Upper lobe of left lung (tissue), 4 donors: Measurements from ENCODE around the gene FBXL7.

Experiments used
- POLR2AphosphoS5 ChIP-seq, 2 donors: sonication (generic); formaldehyde crosslinking; IDR thresholded peaks; one replicate each; pipeline ENCODE4 v1.5.1; 2017; ENCODE audit warnings: antibody characterized with exemption in 2 of 2
- TF ChIP-seq, protein P1 (sequence below), 6 experiments: fragments of 450-650 bp in 4 of 6; fragments of 200-600 bp in 2 of 6; sonication (generic) in 2 of 6; IDR thresholded peaks; one replicate each; pipeline ENCODE4 v1.5.1; 2016 to 2019; ENCODE audit warnings: antibody characterized with exemption in 6 of 6

DNA sequence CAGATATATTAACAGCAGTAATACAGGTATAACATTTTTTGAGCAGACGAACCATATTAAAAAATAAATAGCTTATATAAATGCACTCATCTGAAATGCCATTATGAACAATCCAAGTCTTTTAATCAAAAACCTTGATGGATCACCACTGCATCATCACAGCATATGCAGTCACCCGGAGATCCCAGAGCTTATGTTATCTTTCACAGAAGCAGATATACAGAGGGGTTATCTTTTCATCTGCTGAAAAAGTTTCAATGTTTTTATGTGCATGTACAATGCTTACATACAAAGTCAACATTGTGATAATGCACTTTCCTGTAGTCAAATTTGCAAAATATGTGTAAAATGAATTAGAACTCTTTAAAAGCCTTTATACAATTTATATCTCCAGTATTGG, 211.9 kb downstream of the FBXL7 start:
- TF ChIP-seq, protein P1, sequence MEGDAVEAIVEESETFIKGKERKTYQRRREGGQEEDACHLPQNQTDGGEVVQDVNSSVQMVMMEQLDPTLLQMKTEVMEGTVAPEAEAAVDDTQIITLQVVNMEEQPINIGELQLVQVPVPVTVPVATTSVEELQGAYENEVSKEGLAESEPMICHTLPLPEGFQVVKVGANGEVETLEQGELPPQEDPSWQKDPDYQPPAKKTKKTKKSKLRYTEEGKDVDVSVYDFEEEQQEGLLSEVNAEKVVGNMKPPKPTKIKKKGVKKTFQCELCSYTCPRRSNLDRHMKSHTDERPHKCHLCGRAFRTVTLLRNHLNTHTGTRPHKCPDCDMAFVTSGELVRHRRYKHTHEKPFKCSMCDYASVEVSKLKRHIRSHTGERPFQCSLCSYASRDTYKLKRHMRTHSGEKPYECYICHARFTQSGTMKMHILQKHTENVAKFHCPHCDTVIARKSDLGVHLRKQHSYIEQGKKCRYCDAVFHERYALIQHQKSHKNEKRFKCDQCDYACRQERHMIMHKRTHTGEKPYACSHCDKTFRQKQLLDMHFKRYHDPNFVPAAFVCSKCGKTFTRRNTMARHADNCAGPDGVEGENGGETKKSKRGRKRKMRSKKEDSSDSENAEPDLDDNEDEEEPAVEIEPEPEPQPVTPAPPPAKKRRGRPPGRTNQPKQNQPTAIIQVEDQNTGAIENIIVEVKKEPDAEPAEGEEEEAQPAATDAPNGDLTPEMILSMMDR (IDR thresholded peaks at IDR 0.05) = no peak
- TF ChIP-seq POLR2AphosphoS5 (IDR thresholded peaks at IDR 0.05) = no peak
